ENCODE data around the gene FSD1.

Gene FSD1

DNA sequence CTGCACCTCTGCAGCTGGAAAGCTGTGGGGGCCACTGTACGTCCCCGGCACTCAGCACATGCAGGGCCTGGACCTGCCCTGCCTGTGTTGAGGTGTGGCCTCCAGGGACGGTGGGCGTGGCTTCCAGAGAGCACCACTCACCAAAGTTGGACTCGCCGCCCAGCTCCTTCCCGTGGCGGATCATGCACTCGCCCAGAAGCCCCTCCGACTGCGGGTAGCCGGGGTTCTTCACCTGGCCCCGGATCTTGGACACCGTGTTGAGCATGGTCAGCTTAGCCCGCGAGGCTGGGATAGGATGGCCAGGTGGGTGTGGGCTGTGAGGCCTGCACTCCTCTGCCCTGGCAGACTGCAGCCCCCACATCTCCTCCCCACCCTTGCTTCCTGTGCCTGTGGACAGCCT is 60.9 kb downstream of the FSD1 start:
- peak; percentile 44 for DNase-seq (ENCODE audit: low spot score)

DNA sequence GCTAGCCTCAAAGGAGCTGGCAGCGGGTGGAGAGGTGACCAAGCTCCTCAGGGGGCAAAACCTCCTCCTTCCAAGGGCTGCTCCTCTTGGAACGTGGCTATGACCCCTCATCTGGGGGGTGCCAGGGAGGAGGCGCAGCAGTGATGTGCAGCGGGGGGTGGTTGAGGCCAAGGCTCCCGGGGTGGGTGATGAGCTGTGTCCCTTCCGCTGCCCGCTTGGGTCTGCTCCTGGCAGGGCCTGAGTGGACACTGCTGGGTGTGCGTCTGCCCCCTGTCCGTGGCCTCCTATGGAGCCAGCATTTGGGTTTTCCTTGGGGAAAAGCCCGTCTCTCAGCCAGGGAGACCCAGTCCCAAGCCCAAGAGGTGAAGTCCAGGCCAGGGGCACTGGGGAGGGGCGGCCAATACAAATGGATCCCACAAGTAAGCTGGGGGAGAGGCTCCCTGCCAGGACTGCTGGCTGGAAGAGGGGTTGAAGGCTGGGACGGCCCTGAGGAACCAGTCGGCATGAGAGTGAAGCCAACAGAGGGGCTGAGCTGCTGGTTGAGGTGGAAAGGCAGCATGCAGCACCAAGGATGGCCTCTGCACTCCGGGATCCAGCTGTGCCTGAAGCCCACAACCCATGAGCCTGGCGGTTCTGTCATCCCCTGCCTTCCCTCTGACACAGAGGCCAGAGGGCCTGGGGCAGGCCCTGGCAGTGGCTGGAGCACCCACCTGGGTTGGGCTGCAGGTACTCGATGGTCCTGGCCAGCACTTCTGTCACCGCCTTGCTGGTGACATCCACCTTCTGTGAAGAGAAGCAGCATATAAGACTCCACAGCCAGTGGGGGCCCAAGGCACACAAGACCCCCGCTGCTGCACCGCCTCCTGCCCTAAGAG is 61.6 kb downstream of the FSD1 start:
- no peak for DNase-seq (ENCODE audit: low spot score)

DNA sequence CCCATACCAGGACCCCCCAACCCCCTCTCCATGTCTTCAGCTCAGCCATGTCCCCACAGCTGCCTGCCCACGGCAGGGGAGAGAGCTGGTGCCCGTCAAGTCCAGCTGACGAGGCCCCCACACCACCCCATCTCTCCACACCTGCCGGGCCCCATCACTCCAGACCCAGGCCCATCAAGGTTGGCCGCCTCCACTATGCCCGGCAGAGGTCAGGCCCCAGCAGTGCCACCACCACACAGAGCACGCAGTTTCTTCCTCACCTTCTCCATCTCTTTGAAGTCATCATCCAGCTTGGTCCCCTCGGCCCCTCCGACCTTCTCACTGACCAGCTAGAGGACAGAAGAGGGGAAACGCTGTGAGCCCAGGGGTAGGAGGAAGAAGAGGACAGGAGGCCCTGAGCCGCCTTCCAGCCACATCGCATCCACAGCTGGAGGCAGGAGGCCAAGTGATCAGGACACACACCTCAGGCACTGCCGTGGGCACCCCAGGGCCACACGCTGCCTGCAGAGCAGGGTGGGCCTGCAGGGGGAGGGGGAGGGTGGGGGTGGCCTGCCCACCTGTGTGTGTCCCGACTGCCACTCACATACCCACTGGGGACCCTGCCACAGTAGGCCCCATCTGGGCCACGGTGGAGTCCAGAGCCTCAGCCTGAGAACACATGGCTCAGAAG is 62.4 kb downstream of the FSD1 start:
- DNase-seq (ENCODE audit: low spot score) = no peak

DNA sequence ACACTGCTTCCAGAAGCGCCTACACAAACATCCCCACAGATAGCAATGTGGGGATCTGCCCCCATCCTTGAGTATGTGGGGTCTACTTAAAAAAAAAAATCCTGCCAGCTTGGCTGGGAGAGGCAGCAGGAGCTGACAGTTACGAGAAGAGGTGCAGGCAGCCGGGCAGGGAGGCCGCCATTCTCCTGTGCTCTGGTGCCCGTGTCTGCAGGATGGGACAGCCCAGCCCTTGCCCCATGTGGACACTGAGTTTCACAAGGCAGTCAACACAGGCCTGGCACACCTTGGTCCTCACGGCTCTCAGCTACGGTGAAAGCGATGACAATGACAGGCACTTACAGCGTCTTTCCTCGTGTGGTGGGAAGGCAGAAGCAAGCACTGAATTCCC is 62.9 kb downstream of the FSD1 start:
- DNase-seq (ENCODE audit: low spot score) = no peak

DNA sequence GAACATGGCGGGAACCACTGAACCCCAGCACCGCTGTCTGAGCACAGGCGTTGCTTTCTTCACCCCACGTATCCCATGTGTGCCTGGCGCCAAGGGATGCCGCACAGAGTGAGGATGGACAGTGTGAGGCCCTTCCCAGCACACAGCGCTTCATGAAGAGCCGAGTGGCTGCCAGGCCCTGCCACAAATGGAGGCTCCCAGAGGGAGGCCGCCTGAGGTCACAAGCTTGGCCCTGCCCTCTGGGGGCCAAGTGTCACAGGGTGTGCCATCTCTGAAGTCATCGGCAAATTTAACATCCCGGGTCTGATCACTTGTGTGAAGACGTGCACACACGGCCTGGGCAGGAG is 63.4 kb downstream of the FSD1 start:
- DNase-seq (ENCODE audit: low spot score) = no peak

GRCh38 chr19:4368128-4368820 is 63.9 kb downstream of the FSD1 start:
- no peak for DNase-seq (ENCODE audit: low spot score)

- DNase-seq (ENCODE audit: low spot score) = peak; percentile 68
Measured at GRCh38 chr19:4369109-4369887, 64.9 kb downstream of the FSD1 start.

GRCh38 chr19:4369888-4370260 is 65.5 kb downstream of the FSD1 start:
- peak; percentile 87 for DNase-seq (ENCODE audit: low spot score)

DNA sequence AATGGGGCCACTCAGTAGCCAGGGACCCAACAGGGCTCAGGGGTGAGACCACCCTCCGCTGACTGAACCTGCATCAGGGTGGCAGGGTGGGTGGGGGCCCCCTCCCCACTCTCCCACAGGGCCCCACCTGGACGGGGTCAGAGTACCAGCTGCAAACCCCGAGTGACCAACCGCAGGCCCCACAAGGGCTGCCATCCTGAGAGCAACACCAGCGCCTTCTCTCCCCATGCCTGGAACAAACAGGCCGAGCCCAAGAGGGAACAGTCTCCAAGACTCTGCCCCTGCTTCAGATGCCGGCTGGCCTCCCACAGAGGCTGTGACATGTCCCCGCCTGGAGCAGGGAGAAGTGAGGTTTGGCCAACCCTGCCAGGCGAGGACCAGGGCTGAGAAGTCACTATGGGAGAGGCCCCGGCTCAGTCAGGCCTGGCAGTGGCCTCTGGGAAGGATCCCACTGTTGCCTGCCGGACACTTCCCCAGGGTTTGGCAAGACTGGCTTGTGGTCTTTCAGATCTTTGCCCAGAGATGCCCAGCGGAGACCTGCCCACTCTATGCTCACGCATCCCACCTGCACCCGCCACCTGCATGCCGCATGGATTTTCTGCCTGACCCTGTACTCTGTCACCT is 66.1 kb downstream of the FSD1 start:
- DNase-seq (ENCODE audit: low spot score) = no peak

- DNase-seq (ENCODE audit: low spot score) = no peak
Measured at GRCh38 chr19:4371247-4372164, 67.1 kb downstream of the FSD1 start.

DNA sequence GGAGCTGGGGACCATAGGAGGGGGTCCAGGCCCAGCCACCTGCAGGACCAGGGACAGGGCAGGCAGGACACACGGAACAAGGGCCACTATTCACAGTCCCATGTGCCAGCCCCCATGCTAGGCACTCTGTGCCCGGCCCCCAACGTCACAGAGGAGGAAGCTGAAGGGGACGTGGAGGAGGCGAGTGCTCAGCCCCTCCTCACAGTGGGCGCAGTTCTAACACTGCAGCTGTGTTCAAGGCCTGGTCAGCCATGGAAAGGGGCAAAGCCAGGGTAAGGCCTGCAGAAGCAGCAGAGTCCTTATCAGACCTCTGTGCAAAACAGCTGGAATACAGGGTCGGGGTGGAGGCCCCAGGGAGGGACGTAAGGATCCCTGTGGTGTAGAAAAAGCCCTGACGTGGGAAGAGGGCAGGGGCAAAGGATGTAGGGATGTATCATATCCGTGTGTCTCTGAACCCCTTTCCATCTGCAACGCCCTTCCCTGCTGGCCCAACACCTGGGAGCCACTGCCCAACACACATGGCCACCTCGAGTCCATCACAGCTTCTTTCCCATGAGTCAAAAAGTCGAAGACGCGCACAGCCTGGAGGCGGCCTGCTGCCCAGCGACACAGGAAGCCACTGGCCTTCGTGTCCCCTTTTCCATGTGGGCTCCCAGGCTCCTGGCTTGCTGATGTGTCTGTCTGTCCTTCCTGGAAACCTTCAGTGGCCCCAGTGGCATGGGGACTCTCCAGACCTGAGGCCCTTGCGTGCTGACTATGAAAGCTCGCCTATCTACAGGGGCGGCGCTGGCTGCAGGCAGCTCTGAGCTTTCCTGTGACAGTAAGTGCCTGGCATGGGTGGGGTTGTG is 68.0 kb downstream of the FSD1 start:
- peak; percentile 64 for DNase-seq (ENCODE audit: low spot score)

- DNase-seq (ENCODE audit: low spot score) = no peak
Measured at GRCh38 chr19:4373013-4373367, 68.6 kb downstream of the FSD1 start.
